Renal pelvis (tissue), 4 donors: Measurements from ENCODE around the gene NAV2. TPM values are rescaled to one million over a fixed set of nuclear protein-coding genes. Genes with fewer than 3 reads are reported as not detected.
"Not testable (repeated sequence)": the region's sequence is repeated elsewhere in the genome, so short reads cannot be mapped to it uniquely, and the experiment has no call there.

ENCODE experiments used
- DNase-seq: peaks from one replicate; pipeline ENCODE4 v3.0.0-alpha.2; 2013
- polyA plus RNA-seq, 3 donors: library from polyadenylated mRNA; unstranded; fragments of 120-200 nt; gene quantifications; one replicate each; pipeline ENCODE4 v1.2.1, GENCODE V29; 2013; ENCODE audit not compliant: insufficient read length in 3 of 3

Gene NAV2
- polyA plus RNA-seq, 3 donors, result 34.4 to 54.8 (median 48.4) TPM

DNA sequence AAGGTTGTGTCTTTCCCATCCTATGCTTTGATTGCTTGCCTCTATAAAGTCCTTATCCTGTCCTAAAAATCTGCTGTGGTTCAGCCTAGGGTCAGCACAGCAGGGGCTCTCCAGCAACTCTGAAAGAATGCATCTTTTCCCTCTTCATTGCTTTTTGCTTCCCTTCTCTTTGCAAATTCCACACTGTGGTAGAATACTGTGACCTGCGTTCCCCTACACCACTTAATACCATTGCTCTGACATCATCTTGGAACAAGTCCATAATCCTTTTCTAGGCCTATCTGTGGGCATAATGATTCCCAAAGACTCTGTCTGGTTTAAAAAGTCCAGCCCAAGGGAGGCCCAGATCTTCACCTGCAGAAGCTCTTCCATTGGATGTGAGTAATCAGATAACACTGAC lies 177.7 kb downstream of the NAV2 start:
- no peak for DNase-seq

DNA sequence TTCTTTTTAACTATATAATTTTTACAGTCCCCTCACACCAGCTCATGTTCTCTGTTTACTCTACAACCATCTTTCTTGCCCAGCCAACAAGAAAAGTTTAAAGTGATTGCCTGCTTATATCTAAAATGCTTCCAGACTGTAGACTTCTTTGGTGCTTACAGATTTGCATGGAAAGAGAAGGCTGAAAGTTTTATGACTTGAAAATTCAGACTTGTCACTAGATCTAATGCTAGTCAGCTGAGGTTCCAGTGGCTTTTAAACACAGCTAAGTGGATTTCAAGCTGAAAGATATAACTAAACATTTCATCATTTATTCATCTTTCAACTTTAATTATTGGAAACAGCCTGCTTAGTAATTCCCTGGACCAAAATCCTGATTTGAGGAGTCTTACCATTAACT lies 178.4 kb downstream of the NAV2 start:
- no peak for DNase-seq

DNA sequence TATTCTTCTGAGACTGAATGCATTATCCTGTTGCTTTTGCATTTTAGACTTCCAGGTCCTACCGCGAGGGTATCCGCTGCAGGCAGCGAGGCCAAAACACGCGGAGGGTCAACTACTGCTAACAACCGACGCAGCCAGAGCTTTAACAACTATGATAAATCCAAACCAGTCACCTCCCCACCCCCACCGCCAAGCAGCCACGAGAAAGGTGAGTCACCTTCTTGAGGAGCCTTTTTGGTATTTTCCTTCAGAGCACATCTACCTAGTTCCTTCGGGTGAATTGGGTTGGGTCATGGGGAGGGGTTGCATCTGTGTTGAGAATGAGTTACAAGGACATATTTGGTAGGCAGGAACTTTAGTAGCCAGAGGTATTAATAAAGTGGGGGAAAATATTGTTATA lies 179.8 kb downstream of the NAV2 start:
- DNase-seq, result no peak

DNA sequence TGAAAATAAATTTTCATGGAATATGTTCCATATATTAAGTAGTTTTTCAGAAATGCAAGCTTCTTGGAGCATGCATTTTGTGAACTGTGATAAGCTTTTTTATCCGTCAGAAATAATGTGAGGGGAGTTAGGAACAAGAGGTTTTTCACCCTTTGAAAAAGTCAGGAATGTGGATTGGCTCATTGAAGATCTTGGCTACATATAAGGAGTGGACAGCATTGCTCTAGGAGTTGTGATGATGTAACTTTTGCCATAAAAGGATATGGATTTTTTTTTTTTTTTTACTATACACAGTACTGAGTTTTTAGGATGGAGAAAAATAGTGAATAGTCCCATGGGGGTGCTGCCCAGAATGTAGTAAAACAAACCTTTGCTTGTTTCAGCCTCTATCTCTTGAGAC lies 180.2 kb downstream of the NAV2 start:
- DNase-seq, result no peak

DNA sequence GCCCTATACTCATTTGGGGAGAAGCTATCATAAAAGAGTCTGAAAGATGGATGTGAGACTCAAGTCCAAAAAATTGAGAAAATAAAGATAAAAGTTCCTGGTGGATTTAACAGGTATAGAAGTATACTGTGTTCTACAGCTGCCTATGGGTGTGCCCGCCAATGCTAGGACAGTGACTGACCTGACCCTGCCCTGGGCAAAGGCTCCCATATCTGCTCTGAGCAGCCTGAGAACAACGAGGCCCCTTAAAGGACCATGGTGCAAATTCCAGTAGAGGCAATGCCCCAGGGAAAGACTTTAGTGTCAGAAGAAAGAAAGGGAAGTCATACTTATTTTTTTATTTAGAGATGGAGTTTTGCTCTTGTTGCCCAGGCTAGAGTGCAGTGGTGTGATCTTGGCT lies 181.8 kb downstream of the NAV2 start:
- no peak for DNase-seq

DNA sequence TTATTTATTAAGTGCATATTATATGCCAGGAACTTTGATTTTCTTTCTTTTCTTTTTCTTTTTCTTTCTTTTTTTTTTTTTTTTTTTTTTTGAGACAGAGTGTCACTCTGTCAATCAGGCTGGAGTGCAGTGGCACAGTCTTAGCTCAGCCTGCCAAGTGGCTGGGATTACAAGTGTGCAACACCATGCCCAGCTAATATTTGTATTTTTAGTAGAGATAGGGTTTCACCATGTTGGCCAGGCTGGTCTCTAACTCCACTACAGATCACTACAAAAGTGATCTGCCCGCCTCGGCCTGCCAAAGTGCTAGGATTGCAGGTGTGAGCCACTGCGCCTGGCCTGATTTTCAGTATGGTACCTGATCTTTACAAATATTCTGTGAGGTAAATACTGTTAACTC lies 182.4 kb downstream of the NAV2 start:
- DNase-seq, result not testable (repeated sequence)

DNA sequence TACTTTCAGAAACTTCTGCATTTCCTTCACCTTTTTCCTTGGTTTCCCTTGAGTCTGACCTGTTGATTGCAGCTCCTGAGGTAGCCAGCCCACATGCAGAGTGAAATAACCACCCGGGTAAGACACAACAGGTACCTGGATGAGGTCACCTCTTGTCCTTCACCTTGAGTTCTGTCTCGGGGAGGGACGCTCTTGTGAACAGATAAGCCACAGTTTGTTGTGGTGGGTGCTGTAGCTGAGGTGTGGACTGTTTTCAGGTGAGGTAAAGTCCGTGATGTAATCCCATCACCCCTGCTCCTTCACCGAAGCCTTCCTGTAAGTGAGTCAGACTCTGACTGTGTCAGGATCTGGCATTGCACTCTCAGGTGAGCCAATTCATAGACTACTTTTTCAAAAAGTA lies 183.1 kb downstream of the NAV2 start:
- DNase-seq, result no peak

DNA sequence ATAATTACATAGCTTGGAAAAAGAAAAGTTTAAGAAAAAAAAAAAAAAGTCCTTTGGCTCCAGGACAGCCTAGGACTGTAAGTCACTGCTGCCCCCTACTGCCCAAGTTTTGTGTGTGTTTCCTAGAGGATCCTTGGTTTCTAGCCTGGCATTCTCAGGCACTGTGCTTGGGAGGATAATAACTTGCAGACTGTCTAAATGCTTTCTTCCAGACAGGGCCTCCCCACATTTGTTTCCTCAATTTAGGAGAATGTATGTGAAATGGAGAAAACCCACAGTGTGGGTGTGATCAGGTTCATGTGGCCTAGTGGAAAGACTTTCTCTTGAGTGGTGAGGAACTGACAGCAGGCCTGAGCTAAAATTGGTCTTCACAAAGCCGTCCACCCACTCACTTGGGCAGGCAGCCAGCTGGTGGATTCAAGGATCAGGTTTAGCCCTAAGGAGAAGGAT lies 191.0 kb downstream of the NAV2 start:
- peak; percentile 78 for DNase-seq

DNA sequence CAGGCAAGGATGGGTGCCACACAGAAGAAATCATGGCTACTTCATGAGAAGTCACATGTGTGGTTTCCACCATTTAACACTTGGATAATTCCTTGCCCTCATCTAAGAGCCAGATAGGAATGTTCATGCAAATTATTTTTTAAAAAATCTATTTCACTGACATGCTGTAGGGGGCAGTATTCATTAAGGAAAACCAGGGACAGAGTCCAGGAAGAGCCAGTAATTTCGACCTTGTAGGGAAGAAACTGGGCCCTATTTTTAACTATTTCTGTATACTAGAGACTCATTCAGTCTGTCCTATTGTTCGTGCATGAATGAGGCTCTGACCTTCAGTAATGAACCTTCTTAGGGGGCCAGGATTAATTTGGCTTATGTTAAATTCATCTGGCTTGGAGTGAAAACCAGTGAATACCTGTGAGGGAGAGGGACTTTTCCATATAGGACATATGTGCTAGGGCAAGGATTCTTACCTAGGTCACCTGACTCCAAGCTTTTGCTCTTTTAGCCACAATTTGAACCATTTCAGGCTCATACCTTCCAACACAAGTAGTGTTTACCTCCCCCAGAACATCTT lies 192.7 kb downstream of the NAV2 start:
- peak; percentile 37 for DNase-seq

DNA sequence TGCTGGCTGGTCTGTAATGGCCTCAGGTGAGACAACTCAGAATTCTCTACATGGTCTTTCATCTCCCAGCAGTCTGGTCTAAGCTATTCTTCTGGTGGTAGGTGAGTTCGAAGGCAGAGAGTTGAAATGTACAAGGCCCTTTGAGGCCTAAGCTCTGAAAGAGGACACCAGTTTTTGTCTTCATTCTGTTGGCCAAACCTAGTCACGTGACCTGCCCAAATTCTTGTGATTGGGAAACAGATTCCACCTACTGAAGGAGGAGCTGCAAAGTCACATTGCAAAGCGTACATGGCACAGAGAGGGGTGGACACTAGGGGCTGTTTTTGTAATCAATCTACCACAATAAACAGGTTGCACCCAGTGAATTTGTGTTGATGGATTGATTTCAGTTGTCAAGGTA lies 193.5 kb downstream of the NAV2 start:
- DNase-seq, result no peak

DNA sequence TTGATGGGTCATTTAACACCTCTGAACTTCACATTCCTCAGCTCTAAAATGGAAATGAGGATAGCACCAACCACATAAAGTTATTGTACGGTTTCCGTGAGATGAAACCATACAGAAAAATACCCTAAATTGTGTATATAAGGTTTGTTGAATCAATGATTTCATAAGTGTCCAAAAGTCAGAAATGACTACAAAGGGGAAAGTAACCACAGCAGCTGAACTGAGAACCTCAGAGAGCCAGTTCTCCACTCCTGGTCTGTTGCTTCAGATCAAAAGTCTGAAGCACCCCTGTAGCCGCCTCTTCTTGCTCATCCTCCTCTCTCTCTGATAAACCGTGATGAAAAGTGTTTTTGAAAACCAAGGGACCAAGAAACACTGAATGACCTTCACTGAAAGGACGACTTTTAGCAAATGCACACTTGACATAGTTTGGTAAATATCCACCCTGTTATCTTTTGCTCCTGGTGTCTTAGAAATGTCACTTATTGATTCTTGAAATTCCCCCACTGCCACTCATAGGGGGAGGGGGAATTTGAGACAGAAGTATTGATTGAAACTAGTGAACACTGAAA lies 194.5 kb downstream of the NAV2 start:
- no peak for DNase-seq

DNA sequence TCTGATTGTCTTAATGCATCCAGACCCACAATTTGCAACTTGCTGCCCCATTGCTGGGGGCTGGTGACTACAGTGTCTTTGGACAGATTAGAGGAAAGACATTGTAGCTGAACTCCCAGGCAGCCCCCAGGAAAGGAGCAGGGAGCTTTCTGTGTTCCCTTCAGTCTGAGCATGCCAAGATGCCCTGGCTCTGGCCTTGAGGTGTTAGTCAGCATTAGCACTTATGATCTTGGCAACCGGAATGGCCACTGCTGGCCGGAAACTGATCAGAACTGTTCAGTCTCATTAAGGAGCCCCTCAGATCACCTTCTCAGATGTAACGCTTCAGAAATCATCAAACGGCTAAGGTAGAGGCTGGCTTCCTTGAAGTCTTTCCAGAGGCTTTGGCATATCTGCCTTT lies 195.2 kb downstream of the NAV2 start:
- no peak for DNase-seq

DNA sequence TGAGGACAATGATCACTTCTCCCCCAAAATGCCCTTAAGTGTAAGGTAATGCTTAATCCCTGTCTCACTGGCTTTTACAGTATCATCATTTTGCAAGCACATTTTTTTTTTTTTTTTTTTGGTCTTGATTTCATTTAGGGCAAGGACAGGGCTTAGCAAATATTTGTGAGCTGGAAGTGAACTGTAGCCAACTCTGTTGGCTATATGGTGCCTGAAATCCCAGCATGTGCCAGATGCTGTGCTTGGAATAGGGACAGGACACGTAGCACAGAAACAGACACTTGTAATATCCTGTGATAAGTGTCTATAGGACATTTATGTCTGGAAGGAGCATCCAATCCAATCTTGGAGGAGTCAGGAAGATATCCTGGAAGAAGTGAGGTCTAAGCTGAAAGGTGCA lies 198.3 kb downstream of the NAV2 start:
- DNase-seq, result no peak

DNA sequence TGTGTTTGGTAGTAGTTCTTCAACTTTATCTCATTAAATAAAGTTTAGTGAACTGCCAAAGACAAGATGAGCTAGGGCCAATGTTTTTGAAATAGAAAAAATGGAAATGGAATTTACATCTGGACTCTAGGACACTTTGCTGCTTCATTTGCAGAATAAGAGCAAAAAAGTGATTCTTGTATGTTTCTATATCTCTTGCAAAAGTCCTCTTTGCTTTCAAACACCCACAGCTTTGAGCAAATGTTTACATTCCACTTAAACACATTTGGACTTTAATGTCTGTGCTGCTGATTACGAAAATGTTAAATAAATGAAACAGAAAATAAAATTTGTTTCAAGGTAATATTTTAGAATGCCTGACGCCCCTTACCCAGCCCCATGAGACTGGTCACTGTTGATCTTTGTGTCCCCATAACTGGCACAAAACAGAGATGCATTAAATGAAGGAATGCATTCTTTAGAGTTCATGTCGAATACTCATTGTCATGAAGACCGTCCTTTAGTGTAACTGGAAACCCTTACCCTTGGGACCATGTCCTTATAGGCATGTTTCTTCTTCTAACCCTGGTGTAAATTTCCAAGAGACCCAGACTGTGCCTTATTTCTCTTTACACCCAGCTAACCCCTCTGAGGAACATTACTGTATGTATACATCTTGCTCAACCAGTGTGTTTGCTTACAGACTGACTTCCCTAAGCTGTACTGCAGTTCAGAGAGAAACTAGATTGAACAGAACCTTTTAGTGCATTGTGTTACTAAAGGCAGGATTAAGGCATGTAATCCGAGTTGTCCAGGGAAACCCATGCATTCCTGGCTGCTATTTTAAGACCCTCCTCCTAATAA lies 199.7 kb downstream of the NAV2 start:
- DNase-seq, result no peak

DNA sequence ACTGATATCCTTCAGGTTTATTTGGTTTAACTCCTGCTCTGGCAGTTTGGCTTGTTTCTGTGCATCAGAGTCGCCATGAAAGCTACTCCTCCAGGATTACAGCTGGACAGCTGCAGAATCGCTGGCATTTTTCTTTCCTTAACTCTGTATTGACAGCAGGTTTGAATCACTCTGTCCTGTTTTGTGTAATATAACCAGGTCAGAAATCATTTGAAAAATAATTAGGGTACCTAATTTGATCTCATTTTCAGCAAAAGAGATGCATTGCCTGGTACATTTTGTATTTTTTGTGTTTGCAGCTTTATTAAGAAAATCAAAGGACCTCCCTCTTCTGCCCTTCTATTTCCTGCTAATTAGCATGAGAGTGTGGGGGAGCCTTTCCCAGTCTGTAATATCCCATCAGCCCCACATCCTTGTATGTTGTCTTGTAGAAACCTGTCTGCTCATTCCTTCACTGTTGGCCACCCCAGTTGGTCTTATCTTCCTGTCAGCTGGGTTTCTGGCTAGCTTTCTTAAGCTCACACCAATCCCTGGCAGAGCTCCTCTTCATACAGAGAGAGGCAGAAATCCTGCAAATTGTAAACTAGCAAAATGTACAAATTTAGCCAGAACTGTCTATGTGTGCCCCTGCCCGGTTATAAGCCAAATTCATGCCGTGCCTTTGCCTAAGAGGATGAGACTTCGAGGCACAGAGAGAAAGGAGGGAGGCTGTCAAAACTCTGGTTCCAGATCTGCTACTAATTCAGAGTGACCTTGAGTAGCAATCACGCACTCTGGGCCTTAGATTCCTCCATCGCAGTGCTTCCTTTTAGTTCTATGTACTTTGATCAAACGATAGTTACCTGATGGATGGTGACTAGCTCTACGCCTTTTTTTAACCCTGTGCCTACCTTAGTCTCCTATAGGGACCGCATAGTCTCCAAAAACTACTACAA lies 200.6 kb downstream of the NAV2 start:
- DNase-seq, result no peak

DNA sequence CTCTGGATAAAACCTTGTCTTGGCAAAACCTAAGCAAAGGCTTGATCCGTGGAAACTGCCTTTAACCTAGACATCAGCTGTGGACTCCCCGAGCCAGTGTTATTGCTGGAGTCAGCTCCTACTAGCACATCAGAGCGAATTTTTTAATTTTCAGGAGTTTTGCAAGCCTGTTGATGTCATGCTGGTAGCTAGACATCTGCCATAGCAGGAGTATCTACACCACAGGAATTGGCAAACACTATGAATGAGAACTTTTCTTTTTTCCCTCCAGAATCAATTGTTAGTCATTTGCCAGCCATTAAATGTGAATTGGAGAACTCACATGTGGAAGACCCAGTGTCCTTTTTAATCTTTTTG lies 201.2 kb downstream of the NAV2 start:
- no peak for DNase-seq

DNA sequence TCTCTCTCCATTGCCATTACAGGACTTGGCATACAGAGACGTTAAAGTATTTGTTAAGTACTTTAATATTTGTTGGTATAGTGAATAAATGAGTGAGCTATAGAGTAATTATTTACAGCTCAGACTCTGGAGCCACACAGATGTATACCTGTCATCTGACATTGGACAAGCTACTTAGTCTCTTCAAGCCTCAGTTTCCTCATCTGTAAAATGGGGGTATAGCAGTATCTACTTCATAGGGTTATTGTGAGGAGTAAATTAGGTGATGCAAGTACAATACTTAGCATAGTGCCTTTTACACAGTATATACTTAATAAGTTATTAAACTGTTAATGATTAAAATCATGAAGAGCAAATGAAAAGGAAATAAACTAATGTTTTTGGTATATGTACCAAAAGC lies 203.2 kb downstream of the NAV2 start:
- no peak for DNase-seq

DNA sequence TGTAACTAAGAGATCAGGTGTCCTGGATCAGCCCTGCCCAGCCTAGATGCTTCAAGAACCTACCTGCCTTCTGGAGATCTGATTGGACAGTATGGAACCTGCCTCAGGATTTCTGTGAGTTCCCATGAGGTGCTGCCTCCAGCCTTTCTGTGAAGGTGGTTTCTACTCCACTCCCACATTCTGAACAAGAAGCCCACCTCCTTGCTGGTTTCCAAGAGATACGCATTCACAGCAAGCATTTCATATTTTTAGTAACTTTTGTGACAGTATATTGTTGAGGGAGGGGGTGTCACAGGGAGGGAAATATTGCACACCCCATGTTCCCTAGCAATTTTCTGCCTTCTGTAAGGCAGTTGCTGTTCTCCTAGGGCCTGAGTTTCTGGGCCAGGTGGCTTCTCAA lies 204.4 kb downstream of the NAV2 start:
- no peak for DNase-seq

DNA sequence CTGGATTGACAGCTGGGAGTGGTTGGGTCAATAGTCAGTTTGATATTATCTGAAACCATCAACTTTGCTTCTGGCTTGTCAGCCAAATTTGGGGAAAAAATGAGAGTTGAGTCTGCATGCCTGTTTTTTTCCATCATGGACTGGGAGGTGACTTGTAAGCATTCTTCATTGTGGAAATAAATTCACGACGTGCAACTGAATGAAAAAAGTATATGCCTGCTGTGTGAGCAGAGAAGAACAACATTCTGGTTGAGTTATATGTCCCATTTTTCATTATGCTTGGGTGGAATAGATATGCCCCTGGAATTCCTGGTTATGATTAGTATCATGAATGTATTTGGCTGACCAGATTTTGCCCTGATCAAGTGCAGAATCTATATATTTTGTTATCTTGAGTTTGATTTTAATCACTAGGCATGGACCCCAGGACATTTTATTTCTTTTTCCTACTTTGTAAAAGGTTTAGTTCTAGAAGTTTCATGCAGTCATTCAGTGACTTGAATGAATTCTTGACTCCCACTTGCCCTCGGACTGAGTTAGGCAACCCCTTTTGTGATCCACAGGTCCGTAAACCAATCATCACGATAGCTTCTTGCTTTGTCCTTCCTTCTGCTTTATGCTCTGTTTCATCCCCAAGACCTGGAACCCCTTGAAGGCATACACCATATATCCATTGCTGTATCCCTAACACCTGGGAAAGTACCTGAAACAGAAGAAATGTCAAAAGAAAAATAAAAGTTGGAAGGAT lies 205.8 kb downstream of the NAV2 start:
- no peak for DNase-seq

DNA sequence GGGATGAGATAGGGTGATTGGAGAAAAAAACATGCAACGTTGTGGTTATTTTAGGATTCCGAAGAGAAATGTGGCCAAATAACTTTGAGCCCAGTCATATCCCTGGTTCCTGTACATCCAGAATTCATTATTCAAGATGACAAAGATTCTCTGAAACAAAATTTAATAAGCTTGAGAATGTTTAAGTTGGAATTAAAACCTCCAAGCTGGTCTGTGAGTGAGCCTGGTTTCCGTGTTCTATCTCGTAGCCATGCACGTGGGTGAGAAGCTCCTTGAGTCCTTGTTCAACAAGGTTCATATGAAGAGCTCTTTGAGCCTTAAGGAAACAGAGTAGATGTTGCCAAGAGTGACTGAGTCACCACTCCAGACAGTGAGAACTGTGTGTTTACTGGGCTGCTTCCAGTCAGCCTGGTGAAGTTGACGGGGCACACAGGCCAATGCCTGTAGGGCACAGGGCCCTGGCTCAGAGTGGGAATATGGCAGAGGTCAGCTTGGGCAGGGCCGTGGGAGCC lies 206.5 kb downstream of the NAV2 start:
- DNase-seq, result no peak

DNA sequence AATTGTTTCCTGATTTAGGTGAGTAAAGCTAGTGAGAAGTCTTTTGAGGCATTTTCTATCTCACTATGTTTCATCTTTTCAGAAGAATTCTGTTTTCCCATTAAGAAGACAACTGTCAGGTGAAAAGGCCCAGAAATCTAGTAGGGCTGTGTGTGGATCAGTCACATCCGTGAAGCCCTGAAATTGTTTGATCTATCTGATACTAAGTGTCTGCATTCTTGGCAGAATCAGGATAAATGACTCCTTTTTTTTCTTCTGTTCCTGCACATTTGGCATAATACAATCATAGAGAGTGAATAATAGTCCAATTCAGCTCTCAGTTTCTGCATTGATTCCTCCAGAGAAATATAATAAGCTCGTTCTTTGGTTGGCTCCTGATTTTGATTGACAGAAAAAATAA lies 208.3 kb downstream of the NAV2 start:
- no peak for DNase-seq
